GM12872 (cell line): Measurements from ENCODE around the gene HOATZ.
A peak's percentile ranks its signal among the peaks of the same experiment; 100 is the strongest.

ENCODE experiments used
- CTCF ChIP-seq: IDR thresholded peaks from 3 replicates; pipeline ENCODE4 v1.5.1; 2011; ENCODE audit warnings: low read depth, mild to moderate bottlenecking, low read length, moderate library complexity; ENCODE audit not compliant: insufficient read depth

The HOATZ gene

DNA sequence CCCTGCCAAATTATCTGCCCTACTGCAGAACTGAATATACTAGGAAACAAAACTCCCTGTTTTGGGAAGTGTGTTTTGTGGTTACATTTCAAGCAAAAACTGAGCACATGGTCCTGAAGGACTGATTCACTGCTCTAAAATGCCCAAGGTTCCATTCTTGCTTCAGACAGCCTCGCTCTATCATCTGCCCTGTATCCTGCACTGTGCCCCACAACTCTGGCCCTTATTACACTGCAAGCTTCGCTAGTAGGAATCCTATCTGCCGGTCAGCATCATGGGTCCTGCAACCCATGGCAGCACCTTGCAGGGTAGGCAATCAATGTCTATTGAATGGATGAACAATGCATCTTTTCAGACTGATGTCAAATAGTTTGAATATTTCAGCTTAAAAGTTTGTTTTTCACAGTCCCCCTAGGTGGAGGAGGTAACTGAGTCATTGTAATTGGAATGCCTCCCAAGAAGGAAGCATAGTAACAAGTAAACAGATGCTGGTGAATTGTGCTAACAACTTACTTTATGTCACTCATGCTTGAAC lies 47.3 kb downstream of the HOATZ start:
- no peak for TF ChIP-seq CTCF

DNA sequence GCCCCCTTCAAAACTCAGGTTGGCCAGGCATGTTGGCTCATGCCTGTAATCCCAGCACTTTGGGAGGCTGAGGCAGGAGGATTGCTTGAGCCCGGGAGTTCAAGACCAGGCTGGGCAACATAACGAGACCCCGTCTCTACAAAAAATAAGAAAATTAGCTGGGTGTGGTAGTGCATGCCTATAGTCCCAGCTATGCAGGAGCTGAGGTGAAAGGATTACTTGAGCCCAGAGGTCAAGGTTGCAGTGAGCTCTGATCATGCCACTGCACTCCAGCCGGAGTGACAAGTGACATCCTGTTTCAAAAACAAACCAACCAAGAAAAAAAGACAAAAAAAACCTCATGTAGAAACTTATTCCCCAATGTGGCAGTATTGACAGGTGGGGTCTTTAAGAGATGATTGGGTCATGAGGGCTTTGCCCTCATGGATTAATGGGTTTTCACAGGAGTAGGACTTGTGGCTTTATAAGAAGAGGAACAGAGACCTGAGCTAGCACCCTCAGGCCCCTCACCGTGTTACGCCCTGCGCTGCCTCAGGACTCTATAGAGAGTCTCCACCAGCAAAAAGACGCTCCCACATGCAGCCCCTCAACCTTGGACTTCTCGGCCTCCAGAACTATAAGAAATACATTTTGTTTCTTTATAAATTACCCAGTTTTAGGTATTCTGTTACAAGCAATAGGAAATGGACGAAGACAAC lies 48.3 kb downstream of the HOATZ start:
- TF ChIP-seq CTCF: no peak

GRCh38 chr11:111565114-111565720 lies 50.6 kb downstream of the HOATZ start:
- TF ChIP-seq CTCF: peak; percentile 74

GRCh38 chr11:111566324-111566723 lies 51.7 kb downstream of the HOATZ start:
- no peak for TF ChIP-seq CTCF

DNA sequence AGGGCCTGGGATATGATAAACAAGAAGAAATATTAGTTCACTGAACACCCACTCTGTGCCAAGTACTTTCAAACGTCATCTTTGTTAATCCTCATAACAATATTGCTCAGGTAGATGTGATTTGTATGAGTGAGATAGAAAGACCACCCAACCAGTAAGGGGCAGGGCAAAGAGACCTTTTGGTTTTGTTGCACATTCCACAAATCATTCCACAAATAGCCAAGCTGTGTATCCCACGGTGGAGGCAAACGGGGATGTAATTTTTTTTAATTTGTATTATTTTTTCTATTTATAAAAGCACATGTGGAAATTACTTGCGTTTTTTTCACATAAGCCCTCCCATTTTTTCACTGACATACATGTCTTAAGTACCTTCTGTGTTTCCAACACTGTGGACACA lies 54.9 kb downstream of the HOATZ start:
- no peak for TF ChIP-seq CTCF

- no peak for TF ChIP-seq CTCF
Observed at GRCh38 chr11:111570796-111571195, 56.2 kb downstream of the HOATZ start.

DNA sequence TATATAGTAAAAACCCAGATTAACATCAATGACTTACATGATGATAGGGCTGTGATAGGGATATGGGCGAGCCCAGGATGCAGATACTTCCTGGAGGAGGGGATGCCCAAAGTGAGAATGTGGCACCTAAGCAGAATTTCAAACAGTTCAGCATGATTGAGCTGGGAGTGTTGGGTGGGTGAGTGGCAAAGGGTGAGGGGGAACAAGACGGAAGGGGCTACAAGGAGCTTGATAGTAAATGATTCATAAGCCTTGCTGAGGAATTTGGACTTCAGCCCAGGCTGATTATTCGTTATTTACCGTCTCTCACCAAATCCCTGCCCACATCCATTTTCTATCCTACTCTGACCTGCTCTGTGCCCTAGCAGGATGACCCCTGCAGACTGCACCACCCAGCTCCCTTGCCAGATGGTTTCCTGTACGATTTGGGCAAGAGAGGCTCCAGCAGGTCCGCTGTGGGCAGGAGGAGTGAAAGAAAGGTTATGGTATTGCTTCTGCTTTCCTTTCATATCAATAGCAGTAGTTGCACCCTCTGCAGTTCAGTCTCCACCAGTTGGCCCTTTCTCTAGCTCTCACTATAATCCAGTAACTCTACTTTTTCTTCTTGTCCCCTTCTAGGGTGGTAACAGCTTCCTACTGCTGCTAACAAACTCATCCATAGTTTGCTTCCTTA lies 57.4 kb downstream of the HOATZ start:
- TF ChIP-seq CTCF: no peak
